Suprapubic skin (tissue), 3 donors: ENCODE data around the gene PANX2.

Experiments
- CTCF ChIP-seq, 2 donors: fragments of 200-600 bp in 1 of 2; fragments of 450-650 bp in 1 of 2; sonication (generic) in 1 of 2; IDR thresholded peaks; one replicate each; pipeline ENCODE4 v1.5.1; 2016 to 2019; ENCODE audit warnings: antibody characterized with exemption in 2 of 2, mild to moderate bottlenecking in 1 of 2, moderate library complexity in 1 of 2
- EP300 ChIP-seq: sonication (generic); formaldehyde crosslinking; IDR thresholded peaks from one replicate; pipeline ENCODE4 v1.6.1; 2017; ENCODE audit warnings: antibody characterized with exemption
- POLR2A ChIP-seq, 2 donors: fragments of 450-650 bp; IDR thresholded peaks; one replicate each; pipeline ENCODE4 v1.6.1; 2017; ENCODE audit warnings: antibody characterized with exemption in 2 of 2, mild to moderate bottlenecking in 2 of 2, moderate library complexity in 2 of 2

DNA sequence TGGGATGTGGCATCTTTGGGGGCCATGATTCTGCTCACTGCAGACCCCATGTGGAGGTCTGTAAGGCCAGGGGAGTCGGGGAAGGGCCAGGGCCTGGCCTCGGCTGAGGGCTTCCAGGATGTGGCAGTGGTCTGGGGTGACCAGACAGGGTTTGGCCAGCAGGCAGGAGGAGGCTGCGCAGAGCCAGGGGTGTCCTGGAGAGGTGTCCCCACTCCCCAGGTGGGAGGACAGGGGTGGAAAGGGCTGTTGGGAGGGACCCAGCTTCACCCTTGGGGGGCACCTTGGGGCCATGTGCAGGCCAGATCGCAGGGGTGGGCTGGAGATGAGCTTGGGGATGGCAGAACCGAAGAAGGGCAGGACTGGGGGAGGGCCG, 3.4 kb downstream of the PANX2 start:
- no peak for TF ChIP-seq CTCF (IDR thresholded peaks at IDR 0.05)
- no peak for TF ChIP-seq POLR2A (IDR thresholded peaks at IDR 0.05)
- TF ChIP-seq EP300 = no peak
